ENCODE results near the gene DNAH10. TPM values are rescaled to one million over a fixed set of nuclear protein-coding genes. Genes with fewer than 3 reads are reported as not detected.

DNAH10 gene
- total and polyA plus RNA-seq, 7 experiments from 2014 or later, result 0.05 to 0.50 (median 0.10) TPM

DNA sequence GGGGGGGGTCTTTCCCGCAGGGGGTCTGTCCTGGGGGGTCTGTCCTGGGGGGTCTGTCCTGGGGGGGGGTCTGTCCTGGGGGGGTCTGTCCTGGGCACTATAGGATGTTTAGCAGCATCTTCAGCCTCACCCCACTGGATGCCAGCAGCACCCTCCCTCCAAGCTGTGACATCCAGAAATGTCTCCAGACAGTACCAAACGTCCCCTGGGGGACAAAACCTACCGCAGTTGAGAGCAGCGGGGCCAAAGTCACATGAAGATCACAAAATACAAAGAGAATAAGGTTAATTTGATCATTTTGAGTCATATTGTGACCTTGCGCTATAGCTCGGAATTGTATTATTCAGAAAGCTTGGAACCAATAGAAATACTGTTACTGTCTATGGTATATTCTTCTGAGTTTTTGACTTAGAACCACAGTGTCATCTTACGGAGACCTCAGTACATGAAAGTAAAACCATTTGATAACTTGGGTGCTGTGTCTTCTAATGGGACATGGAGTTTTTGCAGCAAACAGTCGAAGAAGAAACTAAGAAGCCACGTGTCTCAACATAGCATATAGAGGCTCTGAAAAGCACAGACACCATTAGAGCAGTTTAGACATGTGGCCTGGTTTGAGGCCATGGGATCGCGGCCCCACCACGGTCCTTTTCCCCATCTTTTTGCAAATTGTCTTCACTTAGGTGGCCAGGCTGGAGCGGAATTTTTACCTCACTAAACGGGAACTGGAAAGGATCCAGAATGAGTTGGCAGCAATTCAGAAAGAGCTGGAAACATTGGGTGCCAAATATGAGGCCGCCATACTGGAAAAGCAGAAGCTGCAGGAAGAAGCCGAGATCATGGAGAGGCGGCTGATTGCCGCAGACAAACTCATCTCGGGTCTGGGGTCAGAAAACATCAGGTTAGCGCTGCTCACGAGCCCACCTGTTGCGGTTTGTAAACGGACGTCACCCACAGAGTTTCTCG lies 150.6 kb downstream of the DNAH10 start:
- H3K4me3 ChIP-seq (ENCODE audit: low read length), result no peak overlapping the region
- Mint-ChIP-seq H3K4me1 (peaks cover 6 to 18% (median 10%) of the 10 kb centered on the region in 7 donors), H3K27ac (peak overlapping the region in 4 of 9 donors; percentile 56 to 68 (median 61))

DNA sequence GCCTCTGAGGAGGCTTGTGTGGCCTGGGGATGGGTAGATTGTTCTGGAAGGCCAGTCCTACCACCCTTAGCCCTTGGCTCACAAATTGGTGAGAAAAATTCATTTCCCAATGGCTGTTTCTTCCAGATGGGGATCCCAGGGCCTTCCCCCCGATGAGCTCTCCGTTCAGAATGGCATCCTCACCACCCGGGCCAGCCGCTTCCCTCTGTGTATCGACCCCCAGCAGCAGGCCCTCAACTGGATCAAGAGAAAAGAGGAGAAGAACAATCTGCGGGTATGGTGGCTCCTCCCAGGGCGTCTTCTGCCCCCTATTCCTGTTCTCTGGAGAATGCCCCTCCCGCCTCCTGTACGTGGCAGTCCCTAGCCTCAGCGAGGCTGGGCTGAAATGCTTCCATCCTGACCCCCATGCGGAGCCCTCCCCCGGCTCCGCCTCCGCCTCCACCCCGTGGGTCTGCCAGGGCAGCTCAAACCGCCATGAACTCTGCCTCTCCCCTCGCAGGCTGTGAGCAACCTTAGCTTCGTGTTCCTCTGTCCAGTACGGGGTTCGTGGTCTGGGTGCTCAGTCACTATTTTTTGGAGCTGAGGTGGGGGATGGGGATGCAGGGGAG lies 152.7 kb downstream of the DNAH10 start:
- Mint-ChIP-seq H3K4me1 (peaks cover 4 to 18% (median 10%) of the 10 kb centered on the region in 7 donors), H3K9me3 (peaks cover 0 to 2% (median 0%) of the 10 kb centered on the region in 11 donors), H3K27ac (no peak overlapping the region), H3K4me3 (no peak overlapping the region), H3K36me3 (no peaks in the 10 kb centered on the region), H3K27me3 (peaks cover 0 to 5% (median 0%) of the 10 kb centered on the region in 5 donors)
- H3K36me3 ChIP-seq (ENCODE audit: control insufficient read depth in 2 of 3, insufficient read depth in 3 of 3, low read length in 3 of 3), result no peaks in the 10 kb centered on the region
- H3K27me3 ChIP-seq (ENCODE audit: control insufficient read depth in 2 of 2, insufficient read depth in 2 of 2, low read length in 2 of 2), result no peaks in the 10 kb centered on the region
- H3K4me1 ChIP-seq (ENCODE audit: control insufficient read depth in 2 of 2, insufficient read depth in 2 of 2, low read length in 2 of 2), result no peaks in the 10 kb centered on the region
- ATAC-seq (no peak), DNase-seq (no peak)
- ChIA-PET POLR2A (no interaction called here), CTCF (interaction anchor here (0.6 kb wide), 2 partner anchors 70 to 990 kb away, joined by 3 read pairs; no protein-coding TSS in a partner anchor)
- no peak overlapping the region for H3K4me3 ChIP-seq (ENCODE audit: low read length)
- no peak overlapping the region for H3K27ac ChIP-seq (ENCODE audit: low read depth, low read length)
- H3K9me3 ChIP-seq (ENCODE audit: control insufficient read depth in 2 of 3, low read length in 3 of 3), result no peaks in the 10 kb centered on the region
- intact Hi-C loops (cut with micrococcal nuclease), result no loop called here

More for the DNA sequence above, 150.6 kb downstream of the DNAH10 start:
- H3K36me3 ChIP-seq (ENCODE audit: control insufficient read depth in 2 of 3, insufficient read depth in 3 of 3, low read length in 3 of 3), result no peaks in the 10 kb centered on the region
- intact Hi-C loops (cut with micrococcal nuclease), result no loop called here
- no peaks in the 10 kb centered on the region for H3K9me3 ChIP-seq (ENCODE audit: control insufficient read depth in 2 of 3, low read length in 3 of 3)
- no peak overlapping the region for H3K27ac ChIP-seq (ENCODE audit: low read depth, low read length)
- Mint-ChIP-seq H3K9me3 (peaks cover 0 to 5% (median 0%) of the 10 kb centered on the region in 11 donors), H3K27me3 (peaks cover 0 to 4% (median 0%) of the 10 kb centered on the region in 5 donors), H3K36me3 (no peaks in the 10 kb centered on the region), H3K4me3 (no peak overlapping the region)
- ChIA-PET CTCF (interaction anchor here (1.0 kb wide), 1 partner anchor 8 kb away, joined by 3 read pairs; no protein-coding TSS in a partner anchor), POLR2A (no interaction called here)
- no peaks in the 10 kb centered on the region for H3K27me3 ChIP-seq (ENCODE audit: control insufficient read depth in 2 of 2, insufficient read depth in 2 of 2, low read length in 2 of 2)
- H3K4me1 ChIP-seq (ENCODE audit: control insufficient read depth in 2 of 2, insufficient read depth in 2 of 2, low read length in 2 of 2), result no peaks in the 10 kb centered on the region
- DNase-seq (no peak), ATAC-seq (no peak)

DNA sequence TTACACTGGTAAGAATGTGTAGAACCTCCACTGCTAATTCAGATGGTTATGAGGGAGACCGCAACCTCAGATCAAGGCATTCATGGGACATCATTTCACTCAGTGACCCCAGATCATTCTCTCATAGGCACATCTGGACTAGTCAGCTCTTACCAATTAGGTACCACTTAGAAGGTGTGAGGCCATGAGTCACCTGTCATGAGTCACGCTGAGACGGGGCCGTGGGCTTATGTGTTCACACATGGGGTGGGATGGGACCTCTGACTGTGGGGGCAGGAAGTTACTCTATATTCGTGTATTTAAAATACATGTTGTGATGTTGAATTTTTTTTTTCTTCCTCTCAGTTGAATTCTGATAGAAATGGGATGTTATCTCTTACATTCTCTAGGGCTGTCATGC lies 154.6 kb downstream of the DNAH10 start:
- ATAC-seq, result peak; percentile 52

GRCh38 chr12:123917337-123917850 lies 155.3 kb downstream of the DNAH10 start:
- Histone ChIP-seq H3K27me3 (ENCODE audit: control insufficient read depth in 2 of 2, insufficient read depth in 2 of 2, low read length in 2 of 2) (no peaks in the 10 kb centered on the region), H3K4me1 (ENCODE audit: control insufficient read depth in 2 of 2, insufficient read depth in 2 of 2, low read length in 2 of 2) (peaks cover 0 to 5% of the 10 kb centered on the region in 2 donors), H3K27ac (ENCODE audit: low read depth, low read length) (no peak overlapping the region), H3K4me3 (ENCODE audit: low read length) (no peak overlapping the region), H3K9me3 (ENCODE audit: control insufficient read depth in 2 of 3, low read length in 3 of 3) (no peaks in the 10 kb centered on the region), H3K36me3 (ENCODE audit: control insufficient read depth in 2 of 3, insufficient read depth in 3 of 3, low read length in 3 of 3) (no peaks in the 10 kb centered on the region)
- Mint-ChIP-seq H3K27me3 (peaks cover 0 to 15% (median 0%) of the 10 kb centered on the region in 5 donors), H3K4me3 (no peak overlapping the region), H3K4me1 (peaks cover 2 to 21% (median 15%) of the 10 kb centered on the region in 7 donors), H3K9me3 (peaks cover 0 to 1% (median 0%) of the 10 kb centered on the region in 11 donors), H3K36me3 (no peaks in the 10 kb centered on the region), H3K27ac (peak overlapping the region in 1 of 9 donors; percentile 67)
- POLR2A ChIA-PET, result interaction anchor here (0.6 to 0.8 kb wide), 2 partner anchors 9 to 171 kb away, joined by 3 to 5 read pairs; no protein-coding TSS in a partner anchor
- ATAC-seq, result no peak
- intact Hi-C loops (cut with micrococcal nuclease), result no loop called here
- CTCF ChIA-PET, result no interaction called here
- DNase-seq, result no peak

More for the DNA sequence above, 154.6 kb downstream of the DNAH10 start:
- POLR2A ChIA-PET, result no interaction called here
- Histone ChIP-seq H3K4me3 (ENCODE audit: low read length) (no peak overlapping the region), H3K9me3 (ENCODE audit: control insufficient read depth in 2 of 3, low read length in 3 of 3) (no peaks in the 10 kb centered on the region), H3K4me1 (ENCODE audit: control insufficient read depth in 2 of 2, insufficient read depth in 2 of 2, low read length in 2 of 2) (peaks cover 0 to 5% of the 10 kb centered on the region in 2 donors), H3K27me3 (ENCODE audit: control insufficient read depth in 2 of 2, insufficient read depth in 2 of 2, low read length in 2 of 2) (no peaks in the 10 kb centered on the region), H3K27ac (ENCODE audit: low read depth, low read length) (no peak overlapping the region), H3K36me3 (ENCODE audit: control insufficient read depth in 2 of 3, insufficient read depth in 3 of 3, low read length in 3 of 3) (no peaks in the 10 kb centered on the region)
- CTCF ChIA-PET, result no interaction called here
- intact Hi-C loops (cut with micrococcal nuclease), result no loop called here
- Mint-ChIP-seq H3K4me1 (peaks cover 2 to 21% (median 14%) of the 10 kb centered on the region in 7 donors), H3K4me3 (no peak overlapping the region), H3K27me3 (peaks cover 0 to 15% (median 0%) of the 10 kb centered on the region in 5 donors), H3K27ac (peak overlapping the region in 1 of 9 donors; percentile 18), H3K36me3 (no peaks in the 10 kb centered on the region), H3K9me3 (peaks cover 0 to 2% (median 0%) of the 10 kb centered on the region in 11 donors)
- DNase-seq, result no peak

DNA sequence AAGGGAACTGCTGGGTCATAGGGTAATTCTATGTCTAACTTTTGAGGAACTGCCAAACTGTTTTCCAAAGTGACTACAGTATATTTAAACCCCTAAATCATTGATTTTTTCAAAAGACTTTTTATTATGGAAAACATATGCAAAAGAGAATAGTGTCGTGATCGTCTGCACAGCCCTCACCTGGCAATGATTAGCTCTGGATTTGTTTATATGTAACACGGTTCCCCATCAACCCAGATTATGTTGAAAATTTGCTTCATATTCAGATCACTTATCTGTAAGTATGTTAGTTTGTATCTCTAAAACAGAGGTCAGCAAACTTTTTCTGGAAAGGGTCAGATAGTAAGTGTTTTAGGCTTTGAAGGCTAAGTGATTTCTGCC lies 157.9 kb downstream of the DNAH10 start:
- no peaks in the 10 kb centered on the region for H3K27me3 ChIP-seq (ENCODE audit: control insufficient read depth in 2 of 2, insufficient read depth in 2 of 2, low read length in 2 of 2)
- no peaks in the 10 kb centered on the region for H3K9me3 ChIP-seq (ENCODE audit: control insufficient read depth in 2 of 3, low read length in 3 of 3)
- Mint-ChIP-seq H3K4me3 (no peak overlapping the region), H3K36me3 (no peaks in the 10 kb centered on the region), H3K27ac (peak overlapping the region in 1 of 9 donors; percentile 25), H3K9me3 (no peaks in the 10 kb centered on the region), H3K4me1 (peaks cover 2 to 20% (median 14%) of the 10 kb centered on the region in 7 donors), H3K27me3 (peaks cover 0 to 24% (median 0%) of the 10 kb centered on the region in 5 donors)
- no peak overlapping the region for H3K4me3 ChIP-seq (ENCODE audit: low read length)
- ATAC-seq, result no peak
- H3K27ac ChIP-seq (ENCODE audit: low read depth, low read length), result no peak overlapping the region
- intact Hi-C loops (cut with micrococcal nuclease), result no loop called here
- no peaks in the 10 kb centered on the region for H3K36me3 ChIP-seq (ENCODE audit: control insufficient read depth in 2 of 3, insufficient read depth in 3 of 3, low read length in 3 of 3)
- POLR2A ChIA-PET, result no interaction called here
- CTCF ChIA-PET, result no interaction called here
- DNase-seq, result no peak
- peaks cover 0 to 5% of the 10 kb centered on the region in 2 donors for H3K4me1 ChIP-seq (ENCODE audit: control insufficient read depth in 2 of 2, insufficient read depth in 2 of 2, low read length in 2 of 2)

- Mint-ChIP-seq H3K4me3 (no peak overlapping the region), H3K27ac (peak overlapping the region in 1 of 9 donors; percentile 71), H3K36me3 (no peaks in the 10 kb centered on the region), H3K4me1 (peaks cover 2 to 17% (median 14%) of the 10 kb centered on the region in 7 donors), H3K9me3 (no peaks in the 10 kb centered on the region), H3K27me3 (peaks cover 0 to 20% (median 0%) of the 10 kb centered on the region in 5 donors)
- H3K4me1 ChIP-seq (ENCODE audit: control insufficient read depth in 2 of 2, insufficient read depth in 2 of 2, low read length in 2 of 2), result peaks cover 0 to 5% of the 10 kb centered on the region in 2 donors
- intact Hi-C loops (cut with micrococcal nuclease), result no loop called here
- H3K27me3 ChIP-seq (ENCODE audit: control insufficient read depth in 2 of 2, insufficient read depth in 2 of 2, low read length in 2 of 2), result no peaks in the 10 kb centered on the region
- H3K4me3 ChIP-seq (ENCODE audit: low read length), result no peak overlapping the region
- ATAC-seq, result no peak
- no peaks in the 10 kb centered on the region for H3K9me3 ChIP-seq (ENCODE audit: control insufficient read depth in 2 of 3, low read length in 3 of 3)
- H3K36me3 ChIP-seq (ENCODE audit: control insufficient read depth in 2 of 3, insufficient read depth in 3 of 3, low read length in 3 of 3), result no peaks in the 10 kb centered on the region
- POLR2A ChIA-PET, result no interaction called here
- H3K27ac ChIP-seq (ENCODE audit: low read depth, low read length), result no peak overlapping the region
- CTCF ChIA-PET, result interaction anchor here (0.8 kb wide), 1 partner anchor 18 kb away, joined by 3 read pairs; no protein-coding TSS in a partner anchor
- DNase-seq, result no peak
Measured at GRCh38 chr12:123923038-123923437, 160.9 kb downstream of the DNAH10 start.

All from naive thymus-derived CD4-positive, alpha-beta T cell (primary cell).